ENCODE measurements around the gene SDSL. TPM values are rescaled to one million over a fixed set of nuclear protein-coding genes. Genes with fewer than 3 reads are reported as not detected.

SDSL gene
- total and polyA plus RNA-seq, 2 experiments from 2014 or later, result not detected

GRCh38 chr12:113373969-113374368 is 48.2 kb upstream of the SDSL start:
- TF ChIP-seq JUNB (IDR thresholded peaks at IDR 0.05; ENCODE audit: unreplicated experiment) (no peak), REST (IDR thresholded peaks at IDR 0.05; ENCODE audit: unreplicated experiment) (no peak), STAT1 (IDR thresholded peaks at IDR 0.05; ENCODE audit: unreplicated experiment) (no peak), EZH2phosphoT487 (IDR thresholded peaks at IDR 0.05; ENCODE audit: unreplicated experiment) (no peak), ZNF331 (CRISPR knock-in tag; IDR thresholded peaks at IDR 0.05; ENCODE audit: low read depth) (no peak), CREB1 (CRISPR knock-in tag; IDR thresholded peaks at IDR 0.05; ENCODE audit: low read depth) (no peak), ZNF114 (CRISPR knock-in tag; IDR thresholded peaks at IDR 0.05) (no peak), POLR2AphosphoS5 (IDR thresholded peaks at IDR 0.05; ENCODE audit: low read depth) (no peak), CTCF (conservative IDR thresholded peaks at IDR 0.05; ENCODE audit: low read depth in 2 of 2) (no peak), EZH2 (IDR thresholded peaks at IDR 0.05; ENCODE audit: low read depth, unreplicated experiment) (no peak), NANOG (IDR thresholded peaks at IDR 0.05; ENCODE audit: borderline replicate concordance) (no peak), ETS1 (IDR thresholded peaks at IDR 0.05) (no peak), ZNF462 (CRISPR knock-in tag; IDR thresholded peaks at IDR 0.05) (no peak)
- H3K27ac ChIP-seq (ENCODE audit: low read depth), result no peak overlapping the region
- H3K27ac Mint-ChIP-seq, result no peak overlapping the region
- H3K4me2 ChIP-seq, result no peak overlapping the region
- no peaks in the 10 kb centered on the region for H3K9me2 ChIP-seq (ENCODE audit: insufficient read depth)
- no peaks in the 10 kb centered on the region for H3K4me1 Mint-ChIP-seq
- H3F3A ChIP-seq (replicated peaks; ENCODE audit: low read depth), result no peaks in the 10 kb centered on the region
- no peaks in the 10 kb centered on the region for H3K36me3 ChIP-seq (ENCODE audit: insufficient read depth)
- peaks cover 24% of the 10 kb centered on the region for H3K36me3 Mint-ChIP-seq (ENCODE audit: low read depth)
- peaks cover 4% of the 10 kb centered on the region for H3K27me3 Mint-ChIP-seq (ENCODE audit: insufficient read depth, low read depth, poor library complexity)
- H2AFZ ChIP-seq, result no peak overlapping the region
- H4K20me1 ChIP-seq (replicated peaks; ENCODE audit: insufficient read depth), result no peaks in the 10 kb centered on the region; the same call in 1 of the 2 replicates
- no peaks in the 10 kb centered on the region for H3K4me1 ChIP-seq (ENCODE audit: insufficient read depth)
- no peaks in the 10 kb centered on the region for H3K79me2 ChIP-seq (replicated peaks; ENCODE audit: insufficient read depth)
- H3K4me3 Mint-ChIP-seq, result no peak overlapping the region
- no peaks in the 10 kb centered on the region for H3K9me3 Mint-ChIP-seq
- no peak overlapping the region for H3K4me3 ChIP-seq
- H3K27me3 ChIP-seq (ENCODE audit: insufficient read depth), result no peaks in the 10 kb centered on the region
- DNase-seq (ENCODE audit: low spot score) (no peak), ATAC-seq (no peak)

Data from GM23338 (cell line).